Measurements from ENCODE around the gene EZH2. TPM values are rescaled to one million over a fixed set of nuclear protein-coding genes. Genes with fewer than 3 reads are reported as not detected.

Gene EZH2
- total RNA-seq, 1 experiment from 2014 or later: 35.4 TPM

- CTCF ChIA-PET: interaction anchor here (0.8 to 2.9 kb wide), 19 partner anchors 11 to 714 kb away, joined by 3 to 18 read pairs (median 4); no protein-coding TSS in a partner anchor
Measured at GRCh38 chr7:148856891-148857290, 27.2 kb downstream of the EZH2 start.

GRCh38 chr7:148856578-148856881 lies 27.6 kb downstream of the EZH2 start:
- DNase-seq (ENCODE audit: low spot score) (no peak), ATAC-seq (no peak)
- H3K4me1 Mint-ChIP-seq: peaks cover 28% of the 10 kb centered on the region
- H3K27ac Mint-ChIP-seq: no peak overlapping the region
- peaks cover 4% of the 10 kb centered on the region; the same call in 1 of the 2 replicates for H3K9me3 Mint-ChIP-seq
- TF ChIP-seq ZNF671 (CRISPR knock-in tag; IDR thresholded peaks at IDR 0.05): no peak
- no peak for TF ChIP-seq ZNF512 (CRISPR knock-in tag; IDR thresholded peaks at IDR 0.05; ENCODE audit: borderline replicate concordance)
- no peak for TF ChIP-seq TCF7 (CRISPR knock-in tag; IDR thresholded peaks at IDR 0.05; ENCODE audit: low read depth)
- TF ChIP-seq ETV6 (CRISPR knock-in tag; IDR thresholded peaks at IDR 0.05): no peak
- TF ChIP-seq SMAD3 (CRISPR knock-in tag; IDR thresholded peaks at IDR 0.05; ENCODE audit: borderline replicate concordance): no peak
- H3K27me3 Mint-ChIP-seq (ENCODE audit: low read depth): no peaks in the 10 kb centered on the region
- no peak overlapping the region for H3K4me3 Mint-ChIP-seq
- ChIA-PET POLR2A (no interaction called here), CTCF (interaction anchor here (0.7 to 2.9 kb wide), 21 partner anchors 11 to 714 kb away, joined by 3 to 18 read pairs (median 4); no protein-coding TSS in a partner anchor)
- no peaks in the 10 kb centered on the region for H3K36me3 Mint-ChIP-seq

More at GRCh38 chr7:148856891-148857290, 27.2 kb downstream of the EZH2 start:
- peaks cover 28% of the 10 kb centered on the region for H3K4me1 Mint-ChIP-seq
- no peak for ATAC-seq
- POLR2A ChIA-PET: interaction anchor here (0.5 kb wide), 1 partner anchor 12 kb away, joined by 5 read pairs; no protein-coding TSS in a partner anchor
- H3K27ac Mint-ChIP-seq: peak overlapping the region; percentile 47; the same call in 1 of the 2 replicates
- H3K4me3 Mint-ChIP-seq: no peak overlapping the region
- H3K9me3 Mint-ChIP-seq: peaks cover 4% of the 10 kb centered on the region; the same call in 1 of the 2 replicates
- H3K27me3 Mint-ChIP-seq (ENCODE audit: low read depth): no peaks in the 10 kb centered on the region
- TF ChIP-seq ZMAT4 (CRISPR knock-in tag; IDR thresholded peaks at IDR 0.05): no peak
- TF ChIP-seq FOXK1 (CRISPR knock-in tag; IDR thresholded peaks at IDR 0.05): no peak
- TF ChIP-seq RORB (CRISPR knock-in tag; IDR thresholded peaks at IDR 0.05): no peak
- TF ChIP-seq ZBTB43 (CRISPR knock-in tag; IDR thresholded peaks at IDR 0.05): no peak
- TF ChIP-seq MAX (CRISPR knock-in tag; IDR thresholded peaks at IDR 0.05): no peak
- no peak for TF ChIP-seq USF1 (CRISPR knock-in tag; IDR thresholded peaks at IDR 0.05)
- no peak for TF ChIP-seq ZNF512 (CRISPR knock-in tag; IDR thresholded peaks at IDR 0.05; ENCODE audit: borderline replicate concordance)
- TF ChIP-seq NR2C2 (CRISPR knock-in tag; IDR thresholded peaks at IDR 0.05): no peak
- no peak for TF ChIP-seq GRHL2 (CRISPR knock-in tag; IDR thresholded peaks at IDR 0.05; ENCODE audit: insufficient replicate concordance, severe bottlenecking)
- TF ChIP-seq IRF2 (CRISPR knock-in tag; IDR thresholded peaks at IDR 0.05; ENCODE audit: borderline replicate concordance, low read depth): no peak
- TF ChIP-seq ZBTB21 (CRISPR knock-in tag; IDR thresholded peaks at IDR 0.05; ENCODE audit: borderline replicate concordance): no peak
- no peak for TF ChIP-seq SMAD4 (CRISPR knock-in tag; IDR thresholded peaks at IDR 0.05)
- no peak for TF ChIP-seq ATF3 (CRISPR knock-in tag; conservative IDR thresholded peaks at IDR 0.05)
- DNase-seq (ENCODE audit: low spot score): no peak
- H3K36me3 Mint-ChIP-seq: no peaks in the 10 kb centered on the region
